HUES64 (cell line): ENCODE results near the gene OPRL1.

Experiments
- H3K27ac ChIP-seq: 2 replicates; pipeline ENCODE4 v1.7.0; 2013; ENCODE audit warnings: low read depth, low read length, inconsistent platforms
- H3K27me3 ChIP-seq: 2 replicates; pipeline ENCODE4 v1.6.1; 2013; ENCODE audit warnings: mild to moderate bottlenecking, low read length; ENCODE audit not compliant: insufficient read depth
- H3K36me3 ChIP-seq: 2 replicates; pipeline ENCODE4 v1.6.1; 2013; ENCODE audit warnings: mild to moderate bottlenecking, low read length; ENCODE audit not compliant: insufficient read depth
- H3K4me1 ChIP-seq: 2 replicates; pipeline ENCODE4 v1.6.1; 2013; ENCODE audit warnings: mild to moderate bottlenecking, low read length, moderate library complexity; ENCODE audit not compliant: insufficient read depth
- H3K4me3 ChIP-seq: 2 replicates; pipeline ENCODE4 v1.5.1; 2013; ENCODE audit warnings: mild to moderate bottlenecking, low read length, moderate library complexity
- H3K9ac ChIP-seq: 2 replicates; pipeline ENCODE4 v1.6.1; 2013; ENCODE audit warnings: mild to moderate bottlenecking, low read depth, low read length
- H3K9me3 ChIP-seq: 2 replicates; pipeline ENCODE4 v1.6.1; 2013; ENCODE audit warnings: low read depth, low read length; ENCODE audit not compliant: insufficient read depth
- WGBS: fragments of 150-250, 120-280 bp; methylation state at CpG from one replicate; pipeline ENCODE4 v1.1.7; 2013; ENCODE audit warnings: missing lambda C conversion rate; 5-methylcytosine and 5-hydroxymethylcytosine counted together

The OPRL1 gene

GRCh38 chr20:64058536-64058935 lies 21.3 kb upstream of the OPRL1 start:
- H3K27ac ChIP-seq: no peak overlapping the region
- H3K27me3 ChIP-seq: no peaks in the 10 kb centered on the region
- no peak overlapping the region for H3K9ac ChIP-seq
- no peak overlapping the region for H3K4me3 ChIP-seq
- H3K36me3 ChIP-seq: no peaks in the 10 kb centered on the region
- WGBS: 90% methylated on average over 12 of the region's 12 CpGs
- peaks cover 6% of the 10 kb centered on the region; the same call in 1 of the 2 replicates for H3K4me1 ChIP-seq
- no peaks in the 10 kb centered on the region for H3K9me3 ChIP-seq

DNA sequence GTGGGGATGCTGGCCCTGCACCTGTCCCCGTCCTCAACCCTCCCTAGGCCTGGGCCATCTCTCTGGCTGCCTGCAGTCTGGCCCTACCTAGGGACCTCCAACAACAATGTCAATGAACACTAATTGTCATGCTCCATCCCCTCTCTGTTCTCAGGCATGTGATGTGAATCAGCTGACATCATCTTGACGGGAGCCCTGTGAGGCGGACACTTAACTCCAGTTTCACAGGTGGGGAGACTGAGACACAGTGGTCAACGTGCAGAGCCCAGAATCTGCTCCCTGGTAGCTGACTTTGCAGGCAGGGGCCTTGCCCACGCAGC lies 17.6 kb upstream of the OPRL1 start:
- H3K27ac ChIP-seq: peak overlapping the region; percentile 49; the same call in 1 of the 2 replicates
- no peaks in the 10 kb centered on the region for H3K27me3 ChIP-seq
- no peaks in the 10 kb centered on the region for H3K36me3 ChIP-seq
- peak overlapping the region; percentile 91 for H3K4me3 ChIP-seq
- peak overlapping the region; percentile 72; the same call in 1 of the 2 replicates for H3K9ac ChIP-seq
- peaks cover 4% of the 10 kb centered on the region; the same call in 1 of the 2 replicates for H3K4me1 ChIP-seq
- WGBS: 58% methylated on average over 5 of the region's 5 CpGs
- H3K9me3 ChIP-seq: no peaks in the 10 kb centered on the region

DNA sequence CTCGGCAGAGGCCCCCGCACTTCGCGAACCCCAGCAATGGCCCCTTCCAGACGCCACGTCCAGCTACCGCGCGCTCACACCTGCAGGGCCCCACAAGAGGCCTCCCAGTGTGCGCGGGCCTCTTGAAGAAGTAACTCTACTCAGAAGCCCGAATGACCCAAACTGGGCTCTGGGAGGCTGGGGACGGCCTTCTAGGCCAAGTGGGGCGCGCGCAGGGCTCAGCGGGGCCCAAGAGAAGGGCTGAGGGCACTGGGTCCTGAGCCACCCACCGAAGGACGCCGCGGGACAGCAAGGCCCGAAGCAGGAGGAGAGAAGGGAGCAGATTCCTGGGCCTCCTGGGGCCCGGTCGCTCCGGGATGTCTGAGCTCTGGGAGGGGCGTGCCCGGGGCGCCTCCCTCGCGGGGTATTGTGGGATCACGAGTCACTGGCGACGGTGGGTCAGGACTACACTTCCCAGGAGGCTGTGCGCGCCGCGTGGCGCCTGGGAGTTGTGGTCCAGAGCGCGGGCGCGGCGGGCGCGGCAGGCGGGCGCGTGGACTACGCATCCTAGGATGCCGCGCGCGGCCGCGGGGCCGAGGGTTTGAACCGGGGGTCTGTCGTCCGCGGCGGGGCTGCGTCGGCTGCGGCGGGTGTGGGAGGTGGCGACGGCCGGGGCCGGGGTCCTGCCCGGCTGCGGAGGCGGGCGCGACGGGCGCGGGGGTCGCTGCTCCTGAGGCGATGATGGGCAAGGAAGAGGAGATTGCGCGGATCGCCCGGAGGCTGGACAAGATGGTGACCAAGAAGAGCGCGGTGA lies 17.1 kb upstream of the OPRL1 start, which contains the start of gene TCEA2:
Gene TCEA2 (plus strand): TSS at position 603 of the 793 bp plus-strand sequence. CDS start 115 bp downstream, at position 718.
- H3K4me3 ChIP-seq: peak within 1 kb of the TSS; percentile 91
- H3K9me3 ChIP-seq: no peaks in the 10 kb centered on the region
- WGBS: 11% methylated on average over 85 of the region's 85 CpGs
- no peaks in the 10 kb centered on the region for H3K36me3 ChIP-seq
- H3K9ac ChIP-seq: peak within 1 kb of the TSS; percentile 72
- peaks cover 4% of the 10 kb centered on the region; the same call in 1 of the 2 replicates for H3K4me1 ChIP-seq
- peak within 1 kb of the TSS; percentile 49; the same call in 1 of the 2 replicates for H3K27ac ChIP-seq
- H3K27me3 ChIP-seq: no peaks in the 10 kb centered on the region

GRCh38 chr20:64063389-64064144 lies 16.3 kb upstream of the OPRL1 start:
- H3K9ac ChIP-seq: peak overlapping the region; percentile 60
- WGBS: 5% methylated on average over 51 of the region's 51 CpGs
- peaks cover 4% of the 10 kb centered on the region; the same call in 1 of the 2 replicates for H3K4me1 ChIP-seq
- H3K27me3 ChIP-seq: no peaks in the 10 kb centered on the region
- no peaks in the 10 kb centered on the region for H3K36me3 ChIP-seq
- H3K9me3 ChIP-seq: no peaks in the 10 kb centered on the region
- H3K27ac ChIP-seq: no peak overlapping the region
- H3K4me3 ChIP-seq: peak overlapping the region; percentile 91

DNA sequence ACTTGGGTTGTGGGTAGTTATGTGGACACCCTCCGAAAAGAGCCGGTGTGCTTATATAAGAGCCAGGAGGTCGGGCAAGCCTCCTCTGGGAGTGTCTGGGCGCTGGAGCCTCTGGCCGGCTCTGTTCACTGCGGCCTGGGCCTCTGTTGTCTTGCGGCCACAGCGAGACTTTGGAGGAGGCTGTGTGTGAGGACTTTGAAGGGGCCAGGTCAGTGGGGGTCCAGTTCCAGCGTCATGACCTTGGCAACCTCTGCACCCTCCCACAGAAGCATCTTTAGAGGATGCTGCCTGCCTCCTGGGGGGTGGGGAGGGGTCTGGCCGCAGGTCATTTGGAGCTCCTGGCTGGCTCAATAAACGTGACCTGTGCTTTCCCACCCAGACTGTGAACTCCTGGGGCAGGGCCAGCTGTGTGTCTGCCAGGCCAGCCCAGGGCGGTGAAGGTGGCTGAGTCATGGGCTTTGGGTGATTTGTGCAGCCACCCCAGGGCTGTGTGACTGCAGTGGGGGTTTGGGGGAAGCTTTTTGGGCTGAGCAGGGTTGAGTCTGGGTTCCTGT lies 15.7 kb upstream of the OPRL1 start:
- Histone ChIP-seq H3K27ac (no peak overlapping the region), H3K4me1 (peaks cover 4% of the 10 kb centered on the region; the same call in 1 of the 2 replicates), H3K9ac (no peak overlapping the region), H3K9me3 (no peaks in the 10 kb centered on the region), H3K27me3 (no peaks in the 10 kb centered on the region), H3K36me3 (no peaks in the 10 kb centered on the region), H3K4me3 (peak overlapping the region; percentile 91)
- WGBS: 66% methylated on average over 12 of the region's 12 CpGs

DNA sequence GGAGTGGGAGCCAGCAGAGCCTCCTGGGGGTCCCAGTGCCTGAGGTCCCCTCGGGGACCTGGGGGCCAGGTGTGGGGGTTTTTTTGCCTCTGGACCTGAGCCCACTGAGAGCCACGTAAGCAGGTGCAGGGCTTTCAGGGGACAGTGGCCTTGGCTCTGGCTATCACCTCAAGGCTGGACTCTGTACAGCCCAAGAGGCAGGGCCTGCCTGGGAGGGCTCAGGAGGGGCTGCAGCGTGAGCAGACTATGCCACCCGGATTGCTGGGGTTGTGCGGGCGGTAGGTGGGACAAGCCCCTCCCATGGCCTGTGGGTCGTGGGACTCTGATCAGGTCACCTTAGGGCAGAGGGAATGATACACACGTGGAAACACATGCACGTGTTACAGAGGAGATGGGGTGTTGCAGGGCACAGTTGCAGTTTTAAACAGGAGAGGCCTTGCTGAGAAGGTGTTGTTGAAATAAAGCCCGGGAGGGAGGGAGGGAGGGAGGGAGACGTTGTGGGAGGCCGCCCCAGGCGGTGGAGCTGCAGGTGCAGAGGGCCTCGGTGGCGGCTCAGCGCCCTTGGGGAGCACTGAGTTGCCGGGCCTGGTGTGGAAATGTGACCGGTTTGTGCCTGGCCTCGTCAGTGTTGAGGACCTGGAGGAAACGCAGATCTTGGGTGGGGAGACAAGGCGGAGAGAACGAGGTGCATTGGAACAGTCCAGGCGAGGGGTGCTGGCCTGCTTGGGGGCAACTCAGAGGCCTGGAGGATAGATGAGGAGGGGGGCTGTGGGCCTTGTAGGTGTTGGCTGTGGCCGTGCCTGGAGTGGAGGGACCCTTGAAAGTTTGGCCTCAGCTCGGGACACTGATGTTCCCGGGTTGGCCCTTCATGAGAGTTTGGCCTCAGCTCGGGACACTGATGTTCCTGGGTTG lies 14.6 kb upstream of the OPRL1 start:
- Histone ChIP-seq H3K27ac (no peak overlapping the region), H3K27me3 (no peaks in the 10 kb centered on the region), H3K9me3 (no peaks in the 10 kb centered on the region), H3K36me3 (no peaks in the 10 kb centered on the region), H3K9ac (no peak overlapping the region), H3K4me1 (peaks cover 4% of the 10 kb centered on the region; the same call in 1 of the 2 replicates), H3K4me3 (no peak overlapping the region)
- WGBS: 75% methylated on average over 27 of the region's 27 CpGs

- H3K4me1 ChIP-seq: peaks cover 4% of the 10 kb centered on the region; the same call in 1 of the 2 replicates
Measured at GRCh38 chr20:64065974-64066343, 13.9 kb upstream of the OPRL1 start.

GRCh38 chr20:64067005-64067632 lies 12.8 kb upstream of the OPRL1 start:
- WGBS: 79% methylated on average over 6 of the region's 6 CpGs
- Histone ChIP-seq H3K36me3 (no peaks in the 10 kb centered on the region), H3K4me3 (no peak overlapping the region), H3K9ac (no peak overlapping the region), H3K9me3 (no peaks in the 10 kb centered on the region), H3K27ac (no peak overlapping the region), H3K27me3 (no peaks in the 10 kb centered on the region), H3K4me1 (peaks cover 4% of the 10 kb centered on the region; the same call in 1 of the 2 replicates)

More at GRCh38 chr20:64065974-64066343, 13.9 kb upstream of the OPRL1 start:
- Histone ChIP-seq H3K36me3 (no peaks in the 10 kb centered on the region), H3K27ac (no peak overlapping the region), H3K9me3 (no peaks in the 10 kb centered on the region), H3K4me3 (no peak overlapping the region), H3K27me3 (no peaks in the 10 kb centered on the region), H3K9ac (no peak overlapping the region)
- WGBS: 47% methylated on average over 5 of the region's 5 CpGs

DNA sequence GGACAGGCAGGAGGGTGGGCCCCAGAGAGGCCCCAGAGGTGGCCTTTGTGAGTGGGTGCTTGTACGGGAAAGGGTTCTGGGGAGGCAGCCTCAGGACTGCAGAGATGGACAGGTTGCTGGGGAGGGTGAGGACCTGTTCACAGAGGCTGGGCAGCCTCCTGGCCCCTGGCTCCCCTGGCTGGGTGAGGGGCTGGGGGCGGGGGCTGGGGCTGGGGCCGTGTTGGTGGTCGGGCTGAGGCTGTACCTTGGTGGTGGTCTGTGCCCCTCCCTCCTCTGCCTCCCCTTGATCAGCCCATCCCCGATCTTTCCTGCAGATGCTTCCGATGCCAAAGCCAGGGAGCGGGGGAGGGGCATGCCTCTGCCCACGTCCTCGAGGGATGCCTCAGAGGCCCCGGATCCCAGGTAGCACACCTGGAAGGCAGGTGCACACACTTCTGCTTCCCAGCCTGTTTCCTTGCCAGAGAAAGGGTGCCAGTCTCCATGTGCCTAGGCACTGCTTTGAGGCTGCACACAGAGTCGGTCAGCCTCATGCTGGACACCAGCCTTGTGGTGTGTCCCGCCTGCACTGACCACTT lies 12.1 kb upstream of the OPRL1 start:
- Histone ChIP-seq H3K36me3 (no peaks in the 10 kb centered on the region), H3K9ac (no peak overlapping the region), H3K9me3 (no peaks in the 10 kb centered on the region), H3K4me1 (0 out of 2 replicates have a peak, but pooled peaks cover 4% of the 10 kb centered on the region), H3K4me3 (no peak overlapping the region), H3K27me3 (no peaks in the 10 kb centered on the region), H3K27ac (no peak overlapping the region)
- WGBS: 87% methylated on average over 11 of the region's 12 CpGs
